Neural progenitor cell (in vitro differentiated cells): ENCODE measurements around the gene FUBP1. TPM values are rescaled to one million over a fixed set of nuclear protein-coding genes. Genes with fewer than 3 reads are reported as not detected.
A peak's percentile ranks its signal among the peaks of the same experiment; 100 is the strongest.

Experiments
- DNase-seq: peaks from one replicate; pipeline ENCODE4 v3.0.0-alpha.2; 2016; ENCODE audit warnings: low spot score
- H2AFZ ChIP-seq: fragments of 200-600 bp; sonication (generic); replicated peaks from 2 replicates; pipeline ENCODE4 v1.6.1; 2016; ENCODE audit warnings: antibody characterized with exemption
- H3F3A ChIP-seq: fragments of 200-600 bp; sonication (generic); 2 replicates; pipeline ENCODE4 v1.6.1; 2016; ENCODE audit warnings: antibody characterized with exemption, low read depth
- H3K27ac ChIP-seq: fragments of 200-600 bp; sonication (generic); 2 replicates; pipeline ENCODE4 v1.5.1; 2016; ENCODE audit warnings: mild to moderate bottlenecking
- H3K27me3 ChIP-seq: fragments of 200-600 bp; sonication (generic); 2 replicates; pipeline ENCODE4 v1.6.1; 2016; ENCODE audit warnings: mild to moderate bottlenecking, moderate library complexity
- H3K36me3 ChIP-seq: fragments of 200-600 bp; sonication (generic); 2 replicates; pipeline ENCODE4 v1.5.1; 2016
- H3K4me1 ChIP-seq: fragments of 200-600 bp; sonication (generic); 2 replicates; pipeline ENCODE4 v1.6.1; 2016; ENCODE audit warnings: mixed run types
- H3K4me2 ChIP-seq: fragments of 200-600 bp; sonication (generic); 2 replicates; pipeline ENCODE4 v1.6.1; 2016
- H3K4me3 ChIP-seq: fragments of 200-600 bp; sonication (generic); 2 replicates; pipeline ENCODE4 v1.5.1; 2016
- H3K79me2 ChIP-seq: fragments of 200-600 bp; sonication (generic); 2 replicates; pipeline ENCODE4 v1.6.1; 2016; ENCODE audit warnings: low read depth
- H3K9ac ChIP-seq: fragments of 200-600 bp; sonication (generic); 2 replicates; pipeline ENCODE4 v1.6.1; 2016
- H3K9me3 ChIP-seq: fragments of 200-600 bp; sonication (generic); 2 replicates; pipeline ENCODE4 v1.5.1; 2016; ENCODE audit warnings: low read depth
- H4K20me1 ChIP-seq: fragments of 200-600 bp; sonication (generic); 2 replicates; pipeline ENCODE4 v1.6.1; 2016; ENCODE audit warnings: low read depth
- H3K27ac Mint-ChIP-seq: 3 replicates; pipeline ENCODE4 v1.8.0; 2021; ENCODE audit warnings: mixed read lengths
- H3K27me3 Mint-ChIP-seq: 2 replicates; pipeline ENCODE4 v1.8.0; 2022; ENCODE audit warnings: low read depth, mild to moderate bottlenecking, inconsistent platforms, moderate library complexity, mixed read lengths; ENCODE audit not compliant: insufficient read depth
- H3K36me3 Mint-ChIP-seq: 3 replicates; pipeline ENCODE4 v1.8.0; 2021; ENCODE audit warnings: mixed read lengths
- H3K4me1 Mint-ChIP-seq: 3 replicates; pipeline ENCODE4 v1.8.0; 2021; ENCODE audit warnings: mixed read lengths
- H3K4me3 Mint-ChIP-seq: 3 replicates; pipeline ENCODE4 v1.8.0; 2021; ENCODE audit warnings: mild to moderate bottlenecking, moderate library complexity, mixed read lengths
- H3K9me3 Mint-ChIP-seq: 3 replicates; pipeline ENCODE4 v1.8.0; 2020; ENCODE audit warnings: mixed read lengths
- EZH2 ChIP-seq: fragments of 200-600 bp; sonication (generic); IDR thresholded peaks from 2 replicates; pipeline ENCODE4 v1.6.1; 2017; ENCODE audit warnings: antibody characterized with exemption, mild to moderate bottlenecking, moderate library complexity
- EZH2phosphoT487 ChIP-seq: fragments of 200-600 bp; sonication (generic); IDR thresholded peaks from 2 replicates; pipeline ENCODE4 v1.6.1; 2017; ENCODE audit warnings: antibody characterized with exemption
- small RNA-seq: library from RNA; depleted of rRNA; stranded (forward); fragments of <200 nt; gene quantifications from one replicate; pipeline ENCODE3, GENCODE V24; 2015
- total RNA-seq: library from RNA; depleted of rRNA; stranded (reverse); fragments of >200 nt; gene quantifications from 2 replicates; pipeline ENCODE4 v1.2.3, GENCODE V29; 2015; ENCODE audit warnings: low replicate concordance
- TF ChIP-seq, protein P1 (sequence below): fragments of 200-600 bp; sonication (generic); IDR thresholded peaks from 2 replicates; pipeline ENCODE4 v1.5.1; 2017; ENCODE audit warnings: antibody characterized with exemption, mild to moderate bottlenecking

Gene FUBP1
- total RNA-seq, 1 donor from 2014 or later = 491 TPM

DNA sequence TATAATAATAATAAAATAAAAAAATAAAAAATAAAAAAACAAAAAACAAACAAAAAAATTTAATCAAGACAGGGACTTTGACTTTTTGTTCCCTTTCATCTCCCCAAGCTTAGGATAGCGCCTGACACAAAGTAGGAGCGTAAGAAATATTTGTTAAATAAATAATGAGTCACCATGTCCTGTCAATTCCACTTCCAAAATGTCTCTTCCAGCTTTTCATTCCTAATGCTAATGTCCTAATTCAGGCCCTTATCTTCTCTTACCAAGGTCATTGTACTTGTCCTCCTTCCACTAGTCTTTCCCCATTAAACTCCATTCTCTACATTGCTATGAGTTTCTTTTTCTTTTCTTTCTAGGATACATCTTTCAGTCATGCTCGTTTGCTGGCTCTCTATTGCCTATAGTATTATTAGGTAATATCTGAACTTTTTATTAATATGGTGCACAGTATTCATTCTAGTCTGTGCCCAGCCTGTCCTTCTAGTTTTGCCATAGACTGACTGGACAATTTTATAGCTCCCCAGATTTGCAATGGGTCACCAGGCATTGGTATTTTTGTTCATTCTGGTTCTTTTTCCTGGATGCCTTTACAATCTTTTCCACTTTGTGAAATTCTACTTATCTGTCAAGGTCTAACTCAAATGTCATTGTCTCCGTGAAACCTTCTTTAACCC, 79.1 kb downstream of the FUBP1 start:
- Histone ChIP-seq H2AFZ (no peak overlapping the region), H3K27me3 (no peaks in the 10 kb centered on the region), H3K9me3 (no peaks in the 10 kb centered on the region), H3F3A (no peaks in the 10 kb centered on the region), H3K9ac (no peak overlapping the region), H3K4me2 (no peak overlapping the region), H4K20me1 (no peaks in the 10 kb centered on the region), H3K4me3 (no peak overlapping the region), H3K27ac (no peak overlapping the region), H3K36me3 (no peaks in the 10 kb centered on the region), H3K79me2 (no peaks in the 10 kb centered on the region), H3K4me1 (no peaks in the 10 kb centered on the region)
- no peaks in the 10 kb centered on the region for H3K9me3 Mint-ChIP-seq
- no peaks in the 10 kb centered on the region for H3K4me1 Mint-ChIP-seq
- no peak for DNase-seq
- no peak overlapping the region for H3K4me3 Mint-ChIP-seq
- H3K27ac Mint-ChIP-seq = no peak overlapping the region
- H3K27me3 Mint-ChIP-seq = no peaks in the 10 kb centered on the region
- TF ChIP-seq, protein P1, sequence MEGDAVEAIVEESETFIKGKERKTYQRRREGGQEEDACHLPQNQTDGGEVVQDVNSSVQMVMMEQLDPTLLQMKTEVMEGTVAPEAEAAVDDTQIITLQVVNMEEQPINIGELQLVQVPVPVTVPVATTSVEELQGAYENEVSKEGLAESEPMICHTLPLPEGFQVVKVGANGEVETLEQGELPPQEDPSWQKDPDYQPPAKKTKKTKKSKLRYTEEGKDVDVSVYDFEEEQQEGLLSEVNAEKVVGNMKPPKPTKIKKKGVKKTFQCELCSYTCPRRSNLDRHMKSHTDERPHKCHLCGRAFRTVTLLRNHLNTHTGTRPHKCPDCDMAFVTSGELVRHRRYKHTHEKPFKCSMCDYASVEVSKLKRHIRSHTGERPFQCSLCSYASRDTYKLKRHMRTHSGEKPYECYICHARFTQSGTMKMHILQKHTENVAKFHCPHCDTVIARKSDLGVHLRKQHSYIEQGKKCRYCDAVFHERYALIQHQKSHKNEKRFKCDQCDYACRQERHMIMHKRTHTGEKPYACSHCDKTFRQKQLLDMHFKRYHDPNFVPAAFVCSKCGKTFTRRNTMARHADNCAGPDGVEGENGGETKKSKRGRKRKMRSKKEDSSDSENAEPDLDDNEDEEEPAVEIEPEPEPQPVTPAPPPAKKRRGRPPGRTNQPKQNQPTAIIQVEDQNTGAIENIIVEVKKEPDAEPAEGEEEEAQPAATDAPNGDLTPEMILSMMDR = no peak
- TF ChIP-seq EZH2 (no peak), EZH2phosphoT487 (no peak)
- peaks cover 2% of the 10 kb centered on the region for H3K36me3 Mint-ChIP-seq

Small RNA genes within 50 kb of the gene (small RNA-seq; reads per million reads assigned to genes)
- gene AC103591.3 = 0.73 reads per million, percentile 70 among the genes with 10 or more reads in this experiment

Other genes starting within 250 kb of the FUBP1 start
- 88.8 and 132 TPM in 2 replicates for gene USP33, start 219.2 kb downstream of the FUBP1 start, total RNA-seq
- 7.8 and 12.6 TPM in 2 replicates for gene MIGA1, start 199.4 kb downstream of the FUBP1 start, total RNA-seq
- 2.0 and 2.4 TPM in 2 replicates for gene NEXN, start 90.4 kb downstream of the FUBP1 start, total RNA-seq
- gene DNAJB4, start 25.9 kb upstream of the FUBP1 start, total RNA-seq = 37.5 and 40.6 TPM in 2 replicates
- gene GIPC2, start 66.9 kb upstream of the FUBP1 start, total RNA-seq = not detected in 2 replicates